AG04449 (cell line): ENCODE results near the gene ADAM8.

ENCODE experiments used
- CTCF ChIA-PET: fragments of 350-600 bp; formaldehyde crosslinking; extraction: SDS; loops from one replicate; lab custom pipeline; 2021; ENCODE audit warnings: antibody characterized with exemption; lab: Yijun Ruan, JAX
- POLR2A ChIA-PET: fragments of 400-600, 350-600 bp; formaldehyde crosslinking; extraction: SDS; loops from one replicate; lab custom pipeline; 2020; ENCODE audit warnings: antibody characterized with exemption, inconsistent platforms; lab: Yijun Ruan, JAX
- DNase-seq: peaks from one replicate; pipeline ENCODE4 v3.0.0-alpha.2; 2010; ENCODE audit warnings: low read depth, low spot score
- H3K4me3 ChIP-seq: 2 replicates; pipeline ENCODE4 v1.5.1; 2011; ENCODE audit warnings: low read depth, mild to moderate bottlenecking, control low read depth, low read length
- CTCF ChIP-seq: IDR thresholded peaks from one replicate; pipeline ENCODE4 v1.5.1; 2011; ENCODE audit warnings: mild to moderate bottlenecking, moderate library complexity, low read length, control low read depth, inconsistent platforms; ENCODE audit not compliant: insufficient read depth; ENCODE audit errors: missing control alignments

ADAM8 gene

GRCh38 chr10:133272964-133273420 lies 3.7 kb downstream of the ADAM8 start:
- POLR2A ChIA-PET: no interaction called here
- CTCF ChIA-PET: no interaction called here
- no peak overlapping the region for H3K4me3 ChIP-seq
- no peak for DNase-seq
- TF ChIP-seq CTCF: no peak

GRCh38 chr10:133272301-133272963 lies 4.2 kb downstream of the ADAM8 start:
- H3K4me3 ChIP-seq: no peak overlapping the region
- no peak for DNase-seq
- no peak for TF ChIP-seq CTCF
- CTCF ChIA-PET: no interaction called here
- POLR2A ChIA-PET: no interaction called here

- no peak for TF ChIP-seq CTCF
- ChIA-PET CTCF (no interaction called here), POLR2A (no interaction called here)
- no peak overlapping the region for H3K4me3 ChIP-seq
- DNase-seq: no peak
Measured at GRCh38 chr10:133271521-133272300, 5.0 kb downstream of the ADAM8 start.

- no peak overlapping the region for H3K4me3 ChIP-seq
- CTCF ChIA-PET: interaction anchor here (1.3 kb wide), 1 partner anchor 127 kb away, joined by 4 read pairs; no protein-coding TSS in a partner anchor
- POLR2A ChIA-PET: no interaction called here
- no peak for TF ChIP-seq CTCF
- no peak for DNase-seq
Measured at GRCh38 chr10:133270773-133271297, 5.8 kb downstream of the ADAM8 start.

GRCh38 chr10:133270204-133270603 lies 6.5 kb downstream of the ADAM8 start:
- TF ChIP-seq CTCF: no peak
- ChIA-PET CTCF (interaction anchor here (1.3 kb wide), 1 partner anchor 127 kb away, joined by 4 read pairs; no protein-coding TSS in a partner anchor), POLR2A (no interaction called here)

GRCh38 chr10:133269367-133269766 lies 7.3 kb downstream of the ADAM8 start:
- TF ChIP-seq CTCF: no peak

More at GRCh38 chr10:133270204-133270603, 6.5 kb downstream of the ADAM8 start:
- no peak for DNase-seq
- H3K4me3 ChIP-seq: no peak overlapping the region

More at GRCh38 chr10:133269367-133269766, 7.3 kb downstream of the ADAM8 start:
- ChIA-PET CTCF (interaction anchor here (0.9 to 1.0 kb wide), 2 partner anchors 49 to 60 kb away, joined by 3 read pairs; no protein-coding TSS in a partner anchor), POLR2A (no interaction called here)
- no peak for DNase-seq
- H3K4me3 ChIP-seq: no peak overlapping the region
